ENCODE measurements around the gene RMDN3. TPM values are rescaled to one million over a fixed set of nuclear protein-coding genes. Genes with fewer than 3 reads are reported as not detected.

The RMDN3 gene
- total and polyA plus RNA-seq, 9 of the 15 experiments (the other 6 are each of a cell fraction or from before 2014, with no cell fraction given), result 8.1 to 38.2 (median 25.9) TPM

DNA sequence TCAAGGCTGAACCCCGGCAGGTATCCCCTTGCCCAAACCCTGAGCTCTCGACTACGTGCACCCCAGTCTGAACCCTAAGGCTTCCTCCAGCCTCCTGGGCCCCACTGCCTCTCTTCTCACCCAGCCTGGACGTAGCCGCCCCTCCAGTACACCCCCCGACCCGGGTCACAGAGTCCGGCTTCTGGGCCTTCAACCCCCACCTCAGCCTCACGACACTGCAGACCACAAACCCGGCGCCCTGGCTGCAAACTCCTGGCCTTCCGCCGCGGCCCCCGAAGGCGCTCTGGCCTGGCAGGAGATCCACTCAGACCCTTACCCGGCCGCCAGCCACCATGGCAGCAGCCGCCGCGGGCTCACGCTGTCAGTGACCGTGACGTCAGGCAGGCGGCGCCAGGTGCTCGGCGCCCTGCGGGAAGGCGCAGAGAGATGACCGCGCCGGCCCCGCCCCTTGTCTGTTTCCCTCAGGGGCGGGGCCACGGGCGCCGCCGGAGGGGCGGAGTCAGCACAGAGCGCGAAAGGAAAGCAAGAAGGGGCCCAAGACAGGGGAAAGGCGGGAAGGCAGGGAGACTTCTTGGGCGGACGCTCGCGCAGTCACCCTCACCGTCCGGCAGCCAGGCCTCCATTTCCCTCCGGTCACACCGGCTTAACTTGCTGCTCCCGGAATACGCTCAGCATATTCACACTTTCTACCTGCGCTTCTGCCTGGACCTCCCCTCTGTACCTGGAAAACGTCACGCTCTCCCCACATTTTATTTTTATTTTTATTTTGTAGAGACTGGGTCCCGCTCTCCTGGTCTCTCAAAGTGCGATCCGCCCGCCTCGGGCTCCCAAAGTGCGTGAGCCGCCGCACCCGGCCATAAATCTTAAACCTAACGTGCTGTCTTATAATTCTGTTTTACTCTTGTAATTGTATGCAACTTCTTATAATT is at the start of gene RMDN3 (continued):
- TF ChIP-seq, protein P1, sequence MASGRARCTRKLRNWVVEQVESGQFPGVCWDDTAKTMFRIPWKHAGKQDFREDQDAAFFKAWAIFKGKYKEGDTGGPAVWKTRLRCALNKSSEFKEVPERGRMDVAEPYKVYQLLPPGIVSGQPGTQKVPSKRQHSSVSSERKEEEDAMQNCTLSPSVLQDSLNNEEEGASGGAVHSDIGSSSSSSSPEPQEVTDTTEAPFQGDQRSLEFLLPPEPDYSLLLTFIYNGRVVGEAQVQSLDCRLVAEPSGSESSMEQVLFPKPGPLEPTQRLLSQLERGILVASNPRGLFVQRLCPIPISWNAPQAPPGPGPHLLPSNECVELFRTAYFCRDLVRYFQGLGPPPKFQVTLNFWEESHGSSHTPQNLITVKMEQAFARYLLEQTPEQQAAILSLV (tag; IDR thresholded peaks at IDR 0.05), result no peak
- TF ChIP-seq, protein P2, sequence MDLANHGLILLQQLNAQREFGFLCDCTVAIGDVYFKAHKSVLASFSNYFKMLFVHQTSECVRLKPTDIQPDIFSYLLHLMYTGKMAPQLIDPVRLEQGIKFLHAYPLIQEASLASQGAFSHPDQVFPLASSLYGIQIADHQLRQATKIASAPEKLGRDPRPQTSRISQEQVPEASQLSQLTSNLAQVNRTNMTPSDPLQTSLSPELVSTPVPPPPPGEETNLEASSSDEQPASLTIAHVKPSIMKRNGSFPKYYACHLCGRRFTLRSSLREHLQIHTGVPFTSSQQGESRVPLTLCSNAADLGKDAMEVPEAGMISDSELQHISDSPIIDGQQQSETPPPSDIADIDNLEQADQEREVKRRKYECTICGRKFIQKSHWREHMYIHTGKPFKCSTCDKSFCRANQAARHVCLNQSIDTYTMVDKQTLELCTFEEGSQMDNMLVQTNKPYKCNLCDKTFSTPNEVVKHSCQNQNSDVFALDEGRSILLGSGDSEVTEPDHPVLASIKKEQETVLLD (IDR thresholded peaks at IDR 0.05), result no peak
- TF ChIP-seq SRSF1 (IDR thresholded peaks at IDR 0.05; ENCODE audit: low read depth, low read length), result no peak
- peak; percentile 87 for TF ChIP-seq HCFC1 (IDR thresholded peaks at IDR 0.05; ENCODE audit: low read depth, low read length)
- TF ChIP-seq ARID2 (IDR thresholded peaks at IDR 0.05), result no peak
- no peak for TF ChIP-seq TEAD2 (tag; IDR thresholded peaks at IDR 0.05)
- peak; percentile 77 for TF ChIP-seq SAP30 (IDR thresholded peaks at IDR 0.05; ENCODE audit: borderline replicate concordance, insufficient read depth, low read depth, low read length, poor library complexity, severe bottlenecking)
- TF ChIP-seq RFX5 (IDR thresholded peaks at IDR 0.05; ENCODE audit: low read depth, low read length), result no peak
- peak; percentile 68 for TF ChIP-seq TAF7 (tag; IDR thresholded peaks at IDR 0.05)
- TF ChIP-seq TCFL5 (CRISPR knock-in tag; conservative IDR thresholded peaks at IDR 0.05), result no peak
- peak; percentile 30; the same call in 1 of the 2 replicates for TF ChIP-seq ARID1B (IDR thresholded peaks at IDR 0.05)
- TF ChIP-seq DACH1 (IDR thresholded peaks at IDR 0.05; ENCODE audit: partially characterized antibody), result peak; percentile 7
- TF ChIP-seq, protein P3, sequence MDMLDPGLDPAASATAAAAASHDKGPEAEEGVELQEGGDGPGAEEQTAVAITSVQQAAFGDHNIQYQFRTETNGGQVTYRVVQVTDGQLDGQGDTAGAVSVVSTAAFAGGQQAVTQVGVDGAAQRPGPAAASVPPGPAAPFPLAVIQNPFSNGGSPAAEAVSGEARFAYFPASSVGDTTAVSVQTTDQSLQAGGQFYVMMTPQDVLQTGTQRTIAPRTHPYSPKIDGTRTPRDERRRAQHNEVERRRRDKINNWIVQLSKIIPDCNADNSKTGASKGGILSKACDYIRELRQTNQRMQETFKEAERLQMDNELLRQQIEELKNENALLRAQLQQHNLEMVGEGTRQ (CRISPR knock-in tag; IDR thresholded peaks at IDR 0.05), result no peak
- TF ChIP-seq ATF1 (CRISPR knock-in tag; IDR thresholded peaks at IDR 0.05), result peak; percentile 97
- TF ChIP-seq ATF1 (tag; IDR thresholded peaks at IDR 0.05), result peak; percentile 99
- TF ChIP-seq ZBTB43 (CRISPR knock-in tag; IDR thresholded peaks at IDR 0.05), result no peak
- peak; percentile 78; the same call in 1 of the 2 replicates for TF ChIP-seq MTA3 (IDR thresholded peaks at IDR 0.05; ENCODE audit: borderline replicate concordance)
- TF ChIP-seq PTTG1 (tag; IDR thresholded peaks at IDR 0.05; ENCODE audit: low read depth), result no peak
- no peak for TF ChIP-seq ZNF76 (CRISPR knock-in tag; IDR thresholded peaks at IDR 0.05; ENCODE audit: borderline replicate concordance)
- no peak for TF ChIP-seq UBTF (IDR thresholded peaks at IDR 0.05; ENCODE audit: borderline replicate concordance in 1 of 2, low read depth in 2 of 2, low read length in 2 of 2)
- no peak for TF ChIP-seq CBX2 (IDR thresholded peaks at IDR 0.05; ENCODE audit: insufficient read depth, low read length, poor library complexity, severe bottlenecking)

All from K562 (cell line).